HEK293T (cell line): ENCODE results near the gene TRERF1.

Experiments
- BHLHE40 ChIP-seq: fragments of 450-650 bp; IDR thresholded peaks from 2 replicates; pipeline ENCODE4 v1.6.1; 2016; ENCODE audit warnings: mild to moderate bottlenecking, moderate library complexity, borderline replicate concordance
- FOXA1 ChIP-seq: fragments of 450-650 bp; IDR thresholded peaks from 2 replicates; pipeline ENCODE4 v1.6.1; 2016; ENCODE audit warnings: mild to moderate bottlenecking
- FOXM1 ChIP-seq: fragments of 450-650 bp; IDR thresholded peaks from 2 replicates; pipeline ENCODE4 v1.6.1; 2017; ENCODE audit warnings: mild to moderate bottlenecking, borderline replicate concordance
- HDGF ChIP-seq: fragments of 450-650 bp; IDR thresholded peaks from 2 replicates; pipeline ENCODE4 v1.6.1; 2017; ENCODE audit warnings: antibody characterized with exemption, borderline replicate concordance
- PKNOX1 ChIP-seq: fragments of 450-650 bp; IDR thresholded peaks from 2 replicates; pipeline ENCODE4 v1.6.1; 2016
- SP1 ChIP-seq: fragments of 450-650 bp; IDR thresholded peaks from 2 replicates; pipeline ENCODE4 v1.6.1; 2017
- ZNF384 ChIP-seq: fragments of 450-650 bp; IDR thresholded peaks from 2 replicates; pipeline ENCODE4 v1.6.1; 2016

GRCh38 chr6:42194056-42194455 lies 257.7 kb downstream of the TRERF1 start:
- TF ChIP-seq BHLHE40, result no peak
- TF ChIP-seq SP1, result no peak
- no peak for TF ChIP-seq FOXA1
- no peak for TF ChIP-seq ZNF384
- no peak for TF ChIP-seq FOXM1
- TF ChIP-seq PKNOX1, result no peak
- TF ChIP-seq HDGF, result no peak
